DMS53 treated with DMSO at 0.1 percent for 48 hours (cell line): Measurements from ENCODE around the gene ADPRHL1.
"Not testable (repeated sequence)": the region's sequence is repeated elsewhere in the genome, so short reads cannot be mapped to it uniquely, and the experiment has no call there.

ENCODE experiments used
- DNase-seq: peaks from one replicate; lab custom pipeline; 2025; ENCODE audit not compliant: unreplicated experiment; lab: John Stamatoyannopoulos, UW

ADPRHL1 gene

DNA sequence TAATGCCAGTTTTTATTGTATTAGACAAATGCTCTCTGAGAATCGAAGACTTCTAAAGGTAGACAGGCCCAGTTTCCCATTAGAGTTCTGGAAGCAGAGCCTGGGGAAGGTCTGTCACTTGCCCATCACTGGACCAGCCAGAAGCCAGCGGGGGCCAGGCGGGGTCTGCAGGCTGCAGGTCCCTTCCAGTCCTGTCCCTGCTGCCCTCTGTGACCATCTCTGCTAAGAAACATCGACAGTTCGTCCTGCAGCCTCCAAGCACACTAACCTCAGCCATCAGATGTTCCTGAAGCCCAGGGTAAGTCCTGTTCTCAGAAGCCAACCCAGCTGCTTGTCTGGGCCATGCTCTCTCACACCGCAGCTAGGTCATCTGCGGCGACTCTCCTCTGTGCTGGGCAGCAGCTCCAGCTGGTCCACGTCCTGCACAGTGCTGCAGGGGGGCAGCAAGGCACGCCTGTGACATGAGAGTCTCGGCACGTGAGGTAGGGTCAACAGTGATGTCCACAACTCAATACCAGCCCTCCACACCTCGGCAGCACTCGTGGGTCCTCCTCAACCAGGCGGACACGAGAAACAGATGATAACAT is 2.9 kb upstream of the ADPRHL1 start:
- no peak for DNase-seq

DNA sequence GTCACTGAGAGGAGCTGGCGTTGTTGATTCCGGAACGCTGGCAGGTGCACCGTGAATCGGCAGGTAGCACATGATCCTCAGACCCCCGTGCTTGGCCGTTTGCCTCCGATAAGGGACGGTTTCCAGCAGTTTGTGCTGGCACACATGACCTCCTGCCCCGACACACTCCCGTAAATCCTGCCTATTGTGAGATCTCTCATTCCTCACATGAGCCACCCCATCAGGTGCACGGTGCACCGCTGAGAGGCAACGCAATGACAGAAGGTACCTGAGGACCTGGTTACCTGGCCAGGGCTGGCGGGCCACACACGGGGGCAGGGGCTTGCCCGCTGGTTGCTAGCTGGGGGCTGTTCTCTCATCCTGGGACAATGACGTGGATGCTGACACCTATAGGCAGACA is 2.1 kb upstream of the ADPRHL1 start:
- DNase-seq = no peak

GRCh38 chr13:113454936-113455335 is 1.6 kb upstream of the ADPRHL1 start:
- DNase-seq = no peak

- no peak for DNase-seq
These were observed 822 bp downstream of the ADPRHL1 start for GRCh38 chr13:113452466-113452865.

DNA sequence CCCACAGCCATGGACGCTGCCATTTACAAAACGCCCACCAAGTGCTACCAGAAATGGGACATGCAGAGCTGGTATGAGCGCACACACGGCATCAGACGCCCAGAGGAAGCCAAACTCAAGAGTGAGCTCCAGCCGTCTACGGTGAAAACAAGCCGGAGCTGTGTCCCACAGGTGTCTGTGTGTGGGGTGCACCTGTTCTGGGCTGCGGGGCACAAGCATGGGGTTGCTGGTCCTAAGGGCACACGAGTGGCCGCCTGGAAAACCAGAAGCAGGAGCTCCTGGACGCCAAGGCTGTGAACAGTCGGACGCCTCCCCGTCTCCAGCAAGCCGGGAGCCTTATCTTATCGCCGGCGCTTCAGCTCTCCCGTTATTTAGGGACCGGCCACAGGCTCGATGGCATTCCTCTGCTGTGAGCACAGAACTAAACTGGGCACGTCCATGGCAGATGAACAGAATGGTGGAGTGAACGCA is 1.3 kb downstream of the ADPRHL1 start:
- no peak for DNase-seq

GRCh38 chr13:113450861-113451620 is 2.2 kb downstream of the ADPRHL1 start:
- DNase-seq = not testable (repeated sequence)

GRCh38 chr13:113450348-113450744 is 2.9 kb downstream of the ADPRHL1 start:
- not testable (repeated sequence) for DNase-seq

DNA sequence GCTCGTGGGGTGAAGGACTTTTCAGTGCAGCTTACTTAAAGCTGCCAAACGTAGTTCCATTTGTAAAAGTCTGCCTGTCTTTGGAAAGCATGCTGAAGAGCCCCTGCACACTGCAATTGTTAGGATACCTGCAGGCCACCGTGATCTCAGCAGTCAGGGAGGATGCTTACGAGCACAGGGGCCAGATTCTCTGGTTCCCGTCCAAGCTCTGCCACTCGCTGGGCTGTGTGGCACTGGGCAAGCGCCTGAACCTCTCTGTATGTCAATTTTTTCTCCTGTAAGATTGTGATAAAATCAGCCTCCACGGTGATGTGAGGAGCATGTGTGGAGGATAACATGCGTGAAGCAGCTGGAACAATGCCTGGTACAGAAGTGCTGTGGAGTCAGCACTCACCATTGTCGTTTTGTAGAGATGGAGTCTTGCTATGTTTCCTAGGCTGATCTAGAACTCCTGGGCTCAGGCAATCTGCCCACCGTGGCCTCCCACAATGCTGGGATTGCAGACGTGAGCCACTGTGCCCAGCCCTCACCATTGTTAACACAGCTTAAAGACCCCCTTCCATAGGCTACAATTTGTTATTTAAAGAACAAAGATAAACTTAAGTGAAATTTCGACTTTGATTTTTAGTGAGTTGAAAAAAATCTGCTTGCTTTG is 3.5 kb downstream of the ADPRHL1 start:
- DNase-seq = no peak

DNA sequence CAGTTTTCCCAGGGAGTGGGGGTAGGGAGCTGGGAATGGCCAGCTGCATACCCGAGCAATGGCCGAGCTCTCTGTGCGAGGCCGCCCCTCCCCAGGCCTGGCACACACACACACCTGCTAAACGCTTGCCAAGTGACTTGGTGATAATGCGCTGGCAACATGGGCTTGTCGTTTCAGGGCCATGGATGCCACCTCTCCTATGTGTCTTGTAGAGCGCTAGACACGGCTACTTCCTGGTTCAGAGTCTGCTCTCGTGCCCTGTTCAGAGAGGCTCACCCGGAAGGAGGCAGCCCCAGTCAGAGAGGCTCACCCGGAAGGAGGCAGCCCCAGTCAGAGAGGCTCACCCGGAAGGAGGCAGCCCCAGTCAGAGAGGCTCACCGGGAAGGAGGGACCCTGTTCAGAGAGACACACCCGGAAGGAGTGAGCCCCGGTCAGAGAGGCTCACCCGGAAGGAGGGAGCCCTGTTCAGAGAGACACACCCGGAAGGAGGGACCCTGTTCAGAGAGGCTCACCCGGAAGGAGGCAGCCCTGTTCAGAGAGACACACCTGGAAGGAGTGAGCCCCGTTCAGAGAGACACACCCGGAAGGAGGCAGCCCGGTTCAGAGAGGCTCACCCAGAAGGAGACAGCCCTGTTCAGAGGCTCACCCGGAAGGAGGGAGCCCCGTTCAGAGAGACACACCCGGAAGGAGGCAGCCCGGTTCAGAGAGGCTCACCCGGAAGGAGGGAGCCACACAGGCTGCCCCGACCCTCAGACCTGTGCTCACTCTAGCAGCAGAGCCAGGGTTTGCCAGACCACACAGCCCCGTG is 4.2 kb downstream of the ADPRHL1 start:
- peak; percentile 68 for DNase-seq

- no peak for DNase-seq
These were observed 4.8 kb downstream of the ADPRHL1 start for GRCh38 chr13:113448545-113448884.

- no peak for DNase-seq
These were observed 5.7 kb downstream of the ADPRHL1 start for GRCh38 chr13:113447596-113447995.

GRCh38 chr13:113446488-113446854 is 6.8 kb downstream of the ADPRHL1 start:
- DNase-seq = no peak

DNA sequence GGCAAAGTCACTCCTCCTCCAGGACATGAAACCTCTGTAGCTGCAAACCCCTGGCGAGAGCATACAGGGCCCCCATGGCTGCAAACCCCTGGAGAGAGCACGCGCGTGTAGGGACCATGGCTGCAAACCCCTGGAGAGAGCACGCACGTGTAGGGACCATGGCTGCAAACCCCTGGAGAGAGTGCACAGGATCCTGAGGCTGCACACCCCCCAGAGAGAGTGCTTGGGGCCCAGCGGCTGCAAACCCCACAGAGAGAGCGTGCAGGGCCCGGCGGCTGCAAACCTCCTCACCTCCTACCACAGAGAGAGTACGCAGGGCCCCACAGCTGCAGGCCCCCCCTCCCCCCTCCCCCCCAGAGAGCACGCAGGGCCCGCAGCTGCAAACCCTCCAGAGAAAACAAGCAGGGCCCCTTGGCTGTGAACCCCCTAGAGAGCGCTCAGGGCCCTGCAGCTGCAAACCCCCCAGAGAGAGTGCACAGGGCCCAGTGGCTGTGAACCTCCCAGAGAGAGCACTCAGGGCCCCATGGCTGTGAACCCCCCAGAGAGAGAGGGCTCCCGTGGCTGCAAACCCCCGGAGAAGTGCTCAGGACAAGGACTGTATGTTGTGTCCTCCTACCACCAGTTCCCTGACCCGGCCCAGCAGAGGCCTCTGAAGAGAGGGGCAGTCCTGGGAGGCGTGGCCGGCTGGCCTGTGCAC is 7.3 kb downstream of the ADPRHL1 start:
- no peak for DNase-seq

DNA sequence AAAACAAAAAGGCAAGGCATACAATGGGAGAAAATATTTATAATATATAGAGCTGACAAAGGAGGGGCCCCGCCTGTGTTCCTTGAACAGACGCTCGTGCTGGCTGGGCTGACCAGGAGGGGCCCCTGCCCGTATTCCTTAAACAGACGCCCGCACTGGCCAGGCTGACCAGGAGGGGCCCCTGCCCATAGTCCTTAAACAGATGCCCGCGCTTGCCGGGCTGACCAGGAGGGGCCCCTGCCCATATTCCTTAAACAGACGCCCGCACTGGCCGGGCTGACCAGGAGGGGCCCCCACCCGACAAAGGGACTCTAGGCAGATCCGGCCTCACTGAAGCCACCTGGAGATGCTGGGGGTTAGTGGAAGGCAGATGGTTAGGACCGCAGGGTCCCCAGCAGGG is 9.3 kb downstream of the ADPRHL1 start:
- no peak for DNase-seq

DNA sequence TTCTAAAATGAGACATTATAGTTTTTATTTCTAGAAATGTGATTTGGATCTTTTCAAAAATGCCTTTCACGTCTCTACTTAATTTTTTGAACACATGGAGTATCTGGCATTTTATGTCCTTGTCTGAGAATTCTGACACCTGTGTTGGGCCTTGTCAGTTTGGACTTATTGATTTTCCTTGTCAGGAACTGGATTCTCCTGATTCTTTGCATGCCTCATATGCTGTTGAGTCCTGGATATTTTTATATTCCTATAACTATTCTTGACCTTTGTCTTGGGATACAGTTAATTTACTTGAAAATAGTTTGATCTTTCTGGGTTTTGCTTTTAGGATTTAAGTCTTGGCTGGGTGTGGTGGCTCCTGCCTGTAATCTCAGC is 10.3 kb downstream of the ADPRHL1 start:
- no peak for DNase-seq

- DNase-seq = no peak
These were observed 10.8 kb downstream of the ADPRHL1 start for GRCh38 chr13:113442354-113442984.

GRCh38 chr13:113441661-113442060 is 11.6 kb downstream of the ADPRHL1 start:
- DNase-seq = no peak

DNA sequence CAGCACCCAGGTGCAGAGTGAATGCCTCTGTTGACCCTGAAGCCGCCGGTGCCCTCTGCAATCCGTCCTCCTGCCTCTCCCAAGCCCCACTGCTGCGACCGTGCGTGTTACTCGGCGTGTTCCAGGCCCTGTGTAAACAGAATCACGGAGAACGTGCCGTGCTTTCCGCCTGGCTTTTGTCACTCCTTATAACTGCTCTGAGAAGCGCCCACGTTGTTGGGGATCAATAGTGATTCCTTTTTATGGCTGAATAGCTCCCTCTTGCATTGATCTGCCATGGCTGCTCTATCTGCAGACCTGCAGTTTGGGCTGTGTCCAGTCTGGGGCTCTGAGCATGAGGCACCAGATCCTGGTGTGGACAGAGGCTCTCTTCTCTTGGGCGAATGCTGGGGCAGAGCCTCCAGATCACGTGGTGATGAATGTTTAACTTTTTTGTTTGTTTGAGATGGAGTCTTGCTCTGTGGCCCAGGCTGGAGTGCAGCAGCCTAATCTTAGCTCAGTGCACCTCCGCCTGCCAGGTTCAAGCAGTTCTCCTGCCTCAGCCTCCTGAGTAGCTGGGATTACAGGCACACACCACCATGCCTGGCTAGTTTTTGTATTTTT is 15.8 kb downstream of the ADPRHL1 start:
- DNase-seq = no peak

- not testable (repeated sequence) for DNase-seq
These were observed 16.4 kb downstream of the ADPRHL1 start for GRCh38 chr13:113436866-113437265.

DNA sequence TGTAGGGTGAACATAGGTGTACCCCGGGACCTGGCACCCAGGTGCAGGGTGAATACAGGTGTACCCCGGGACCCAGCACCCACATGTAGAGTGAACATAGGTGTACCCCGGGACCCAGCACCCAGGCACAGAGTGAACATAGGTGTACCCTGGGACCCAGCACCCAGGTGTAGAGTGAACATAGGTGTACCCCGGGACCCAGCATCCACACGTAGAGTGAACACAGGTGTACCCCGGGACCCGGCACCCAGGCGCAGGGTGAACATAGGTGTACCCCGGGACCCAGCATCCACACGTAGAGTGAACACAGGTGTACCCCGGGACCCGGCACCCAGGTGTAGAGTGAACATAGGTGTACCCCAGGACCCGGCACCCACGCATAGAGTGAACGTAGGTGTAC is 17.4 kb downstream of the ADPRHL1 start:
- not testable (repeated sequence) for DNase-seq
